T-helper 2 cell treated with Interferon-gamma antibody and Interleukin-4, amounts not matched to agents 5 μg/mL and 100 μg/mL, for 36 hours (primary cell): ENCODE measurements around the gene DDIT4.

Experiments used
- DNase-seq: peaks from one replicate; pipeline ENCODE4 v3.0.0; 2021; ENCODE audit warnings: low spot score
- H3K27ac Mint-ChIP-seq: one replicate; pipeline ENCODE4 v1.8.0; 2021; ENCODE audit warnings: mild to moderate bottlenecking, mixed read lengths
- H3K27me3 Mint-ChIP-seq: one replicate; pipeline ENCODE4 v1.8.0; 2021; ENCODE audit warnings: low read depth, mixed read lengths
- H3K36me3 Mint-ChIP-seq: one replicate; pipeline ENCODE4 v1.8.0; 2021; ENCODE audit warnings: low read depth, mixed read lengths
- H3K4me1 Mint-ChIP-seq: one replicate; pipeline ENCODE4 v1.8.0; 2021; ENCODE audit warnings: low read depth, mixed read lengths
- H3K4me3 Mint-ChIP-seq: one replicate; pipeline ENCODE4 v1.8.0; 2022; ENCODE audit warnings: mild to moderate bottlenecking, moderate library complexity, mixed read lengths
- H3K9me3 Mint-ChIP-seq: one replicate; pipeline ENCODE4 v1.8.0; 2021; ENCODE audit warnings: mixed read lengths

Gene DDIT4

GRCh38 chr10:72257051-72257892 lies 16.5 kb upstream of the DDIT4 start:
- no peaks in the 10 kb centered on the region for H3K27me3 Mint-ChIP-seq
- H3K36me3 Mint-ChIP-seq = no peaks in the 10 kb centered on the region
- peak overlapping the region; percentile 77 for H3K27ac Mint-ChIP-seq
- peaks cover 67% of the 10 kb centered on the region for H3K4me1 Mint-ChIP-seq
- no peak for DNase-seq
- H3K9me3 Mint-ChIP-seq = no peaks in the 10 kb centered on the region
- peak overlapping the region; percentile 39 for H3K4me3 Mint-ChIP-seq

GRCh38 chr10:72258617-72259016 lies 15.1 kb upstream of the DDIT4 start:
- Mint-ChIP-seq H3K27me3 (no peaks in the 10 kb centered on the region), H3K4me1 (peaks cover 60% of the 10 kb centered on the region), H3K4me3 (no peak overlapping the region)

GRCh38 chr10:72259491-72260238 lies 14.1 kb upstream of the DDIT4 start:
- peak overlapping the region; percentile 97 for H3K27ac Mint-ChIP-seq
- H3K27me3 Mint-ChIP-seq = no peaks in the 10 kb centered on the region
- H3K4me3 Mint-ChIP-seq = peak overlapping the region; percentile 90
- no peak for DNase-seq
- no peaks in the 10 kb centered on the region for H3K36me3 Mint-ChIP-seq
- H3K9me3 Mint-ChIP-seq = no peaks in the 10 kb centered on the region
- peaks cover 60% of the 10 kb centered on the region for H3K4me1 Mint-ChIP-seq

More at GRCh38 chr10:72258617-72259016, 15.1 kb upstream of the DDIT4 start:
- H3K27ac Mint-ChIP-seq = peak overlapping the region; percentile 61
- no peaks in the 10 kb centered on the region for H3K36me3 Mint-ChIP-seq
- DNase-seq = no peak
- H3K9me3 Mint-ChIP-seq = no peaks in the 10 kb centered on the region

- DNase-seq = peak; percentile 87
- Mint-ChIP-seq H3K27ac (peak overlapping the region; percentile 97), H3K27me3 (no peaks in the 10 kb centered on the region), H3K9me3 (no peaks in the 10 kb centered on the region), H3K36me3 (no peaks in the 10 kb centered on the region), H3K4me3 (peak overlapping the region; percentile 90), H3K4me1 (peaks cover 53% of the 10 kb centered on the region)
Observed at GRCh38 chr10:72260239-72260975, 13.3 kb upstream of the DDIT4 start.

GRCh38 chr10:72260976-72261783 lies 12.5 kb upstream of the DDIT4 start:
- Mint-ChIP-seq H3K4me3 (peak overlapping the region; percentile 90), H3K4me1 (peaks cover 48% of the 10 kb centered on the region), H3K36me3 (no peaks in the 10 kb centered on the region), H3K9me3 (no peaks in the 10 kb centered on the region), H3K27me3 (no peaks in the 10 kb centered on the region), H3K27ac (peak overlapping the region; percentile 97)
- DNase-seq = peak; percentile 81

GRCh38 chr10:72261784-72262404 lies 11.8 kb upstream of the DDIT4 start:
- H3K27ac Mint-ChIP-seq = peak overlapping the region; percentile 97
- no peaks in the 10 kb centered on the region for H3K36me3 Mint-ChIP-seq
- peaks cover 44% of the 10 kb centered on the region for H3K4me1 Mint-ChIP-seq
- no peak for DNase-seq
- no peaks in the 10 kb centered on the region for H3K9me3 Mint-ChIP-seq
- H3K4me3 Mint-ChIP-seq = peak overlapping the region; percentile 90
- no peaks in the 10 kb centered on the region for H3K27me3 Mint-ChIP-seq

- H3K27ac Mint-ChIP-seq = peak overlapping the region; percentile 31
- no peaks in the 10 kb centered on the region for H3K27me3 Mint-ChIP-seq
- H3K4me3 Mint-ChIP-seq = peak overlapping the region; percentile 36
- peaks cover 35% of the 10 kb centered on the region for H3K4me1 Mint-ChIP-seq
- H3K9me3 Mint-ChIP-seq = no peaks in the 10 kb centered on the region
- H3K36me3 Mint-ChIP-seq = no peaks in the 10 kb centered on the region
- no peak for DNase-seq
Observed at GRCh38 chr10:72263613-72264241, 10.0 kb upstream of the DDIT4 start.

GRCh38 chr10:72264536-72264935 lies 9.2 kb upstream of the DDIT4 start:
- Mint-ChIP-seq H3K27ac (no peak overlapping the region), H3K27me3 (no peaks in the 10 kb centered on the region), H3K36me3 (no peaks in the 10 kb centered on the region), H3K4me1 (peaks cover 31% of the 10 kb centered on the region), H3K4me3 (no peak overlapping the region), H3K9me3 (no peaks in the 10 kb centered on the region)
- DNase-seq = no peak

- H3K27ac Mint-ChIP-seq = no peak overlapping the region
- H3K4me1 Mint-ChIP-seq = peaks cover 25% of the 10 kb centered on the region
- H3K9me3 Mint-ChIP-seq = no peaks in the 10 kb centered on the region
- DNase-seq = no peak
- H3K4me3 Mint-ChIP-seq = no peak overlapping the region
- no peaks in the 10 kb centered on the region for H3K36me3 Mint-ChIP-seq
- H3K27me3 Mint-ChIP-seq = no peaks in the 10 kb centered on the region
Observed at GRCh38 chr10:72265508-72265907, 8.2 kb upstream of the DDIT4 start.

GRCh38 chr10:72265990-72266865 lies 7.5 kb upstream of the DDIT4 start:
- no peaks in the 10 kb centered on the region for H3K36me3 Mint-ChIP-seq
- no peak overlapping the region for H3K27ac Mint-ChIP-seq
- H3K4me3 Mint-ChIP-seq = no peak overlapping the region
- H3K4me1 Mint-ChIP-seq = peaks cover 27% of the 10 kb centered on the region
- H3K9me3 Mint-ChIP-seq = no peaks in the 10 kb centered on the region
- DNase-seq = no peak
- H3K27me3 Mint-ChIP-seq = no peaks in the 10 kb centered on the region

GRCh38 chr10:72267381-72267780 lies 6.3 kb upstream of the DDIT4 start:
- H3K9me3 Mint-ChIP-seq = no peaks in the 10 kb centered on the region
- DNase-seq = no peak
- no peaks in the 10 kb centered on the region for H3K36me3 Mint-ChIP-seq
- no peak overlapping the region for H3K4me3 Mint-ChIP-seq
- H3K27me3 Mint-ChIP-seq = no peaks in the 10 kb centered on the region
- H3K27ac Mint-ChIP-seq = no peak overlapping the region
- peaks cover 25% of the 10 kb centered on the region for H3K4me1 Mint-ChIP-seq

- Mint-ChIP-seq H3K27ac (no peak overlapping the region), H3K36me3 (no peaks in the 10 kb centered on the region), H3K4me1 (peaks cover 30% of the 10 kb centered on the region), H3K27me3 (no peaks in the 10 kb centered on the region), H3K9me3 (no peaks in the 10 kb centered on the region), H3K4me3 (no peak overlapping the region)
- no peak for DNase-seq
Observed at GRCh38 chr10:72267819-72268399, 5.8 kb upstream of the DDIT4 start.
